Panc1 (cell line): ENCODE measurements around the gene MARK2. TPM values are rescaled to one million over a fixed set of nuclear protein-coding genes. Genes with fewer than 3 reads are reported as not detected.

ENCODE experiments used
- ATAC-seq: fragments of 200-7000 bp; cut with Tn5 transposase; 2 replicates; pipeline ENCODE4 v1.9.1; 2020; ENCODE audit warnings: mild to moderate bottlenecking, moderate library complexity
- BruUV-seq: library from RNA; stranded (reverse); fragments of 400-500 nt; replicated peaks from 2 replicates; lab custom pipeline; 2021; lab: Mats Ljungman, UMichigan
- CTCF ChIA-PET: fragments of 300-600 bp; sonication (Branson Sonifier 250); formaldehyde crosslinking; loops from one replicate; lab custom pipeline; 2022; ENCODE audit warnings: antibody characterized with exemption; lab: Charles Lee
- POLR2A ChIA-PET: fragments of 300-600 bp; sonication (Branson Sonifier 250); formaldehyde crosslinking; loops from one replicate; lab custom pipeline; 2022; ENCODE audit warnings: antibody characterized with exemption; lab: Charles Lee
- DNase-seq: peaks from one replicate; pipeline ENCODE4 v3.0.0-alpha.2; 2010; ENCODE audit warnings: low read depth, low spot score
- H3K27ac ChIP-seq: 2 replicates; pipeline ENCODE4 v1.5.1; 2011; ENCODE audit warnings: mild to moderate bottlenecking, low read length, inconsistent platforms
- H3K27me3 ChIP-seq: fragments of 200-500 bp; sonication (Bioruptor generic); 2 replicates; pipeline ENCODE4 v1.6.0; 2014; ENCODE audit warnings: low read length, inconsistent platforms; ENCODE audit not compliant: control insufficient read depth, insufficient read depth
- H3K36me3 ChIP-seq: fragments of 200-500 bp; sonication (Bioruptor generic); 2 replicates; pipeline ENCODE4 v1.5.1; 2014; ENCODE audit warnings: inconsistent platforms, mild to moderate bottlenecking, low read length, moderate library complexity; ENCODE audit not compliant: control insufficient read depth, insufficient read depth
- H3K4me1 ChIP-seq: 2 replicates; pipeline ENCODE4 v1.5.1; 2011; ENCODE audit warnings: inconsistent platforms, mild to moderate bottlenecking, low read length, moderate library complexity; ENCODE audit not compliant: control insufficient read depth, insufficient read depth
- H3K4me3 ChIP-seq, 2 experiments: 2 replicates each; pipeline ENCODE4 v1.5.1; 2011 to 2012; ENCODE audit warnings: low read depth in 2 of 2, low read length in 2 of 2, mild to moderate bottlenecking in 2 of 2, inconsistent platforms in 1 of 2, moderate library complexity in 1 of 2
- H3K9me3 ChIP-seq: fragments of 200-500 bp; sonication (Bioruptor generic); 2 replicates; pipeline ENCODE4 v1.5.1; 2014; ENCODE audit warnings: low read depth, mild to moderate bottlenecking, inconsistent platforms, low read length, moderate library complexity; ENCODE audit not compliant: control insufficient read depth, insufficient read depth
- POLR2AphosphoS5 ChIP-seq: IDR thresholded peaks from 2 replicates; pipeline ENCODE4 v1.6.1; 2012; ENCODE audit warnings: mild to moderate bottlenecking, low read depth, low read length, moderate library complexity
- SIN3A ChIP-seq: IDR thresholded peaks from 2 replicates; pipeline ENCODE4 v1.6.1; 2012; ENCODE audit warnings: low read depth, mild to moderate bottlenecking, low read length, moderate library complexity, borderline replicate concordance; ENCODE audit not compliant: insufficient read depth
- TCF7L2 ChIP-seq: IDR thresholded peaks from 2 replicates; pipeline ENCODE4 v1.6.1; 2011; ENCODE audit warnings: mild to moderate bottlenecking, low read depth, low read length, inconsistent platforms
- in situ Hi-C: cut with HindIII; loops from 2 replicates; pipeline ENCODE4 v1.10.0; 2016; ENCODE audit warnings: low sequenced_read_pairs, low pct_unique_long_range_greater_than_20kb
- intact Hi-C: fragments of 100-400 bp; cut with micrococcal nuclease; formaldehyde crosslinking; loops from one replicate; pipeline ENCODE4 v1.10.0; 2022; ENCODE audit not compliant: unreplicated experiment
- total RNA-seq: library from RNA; stranded (reverse); gene quantifications from one replicate; pipeline ENCODE4 v1.2.1, GENCODE V29; 2021; ENCODE audit not compliant: unreplicated experiment
- TF ChIP-seq, protein P1 (sequence below): fragments of 450-650 bp; IDR thresholded peaks from 2 replicates; pipeline ENCODE4 v1.5.1; 2017; ENCODE audit warnings: mild to moderate bottlenecking
- TF ChIP-seq, protein P2 (sequence below), 2 experiments: IDR thresholded peaks; 2 replicates each; pipeline ENCODE4 v1.6.1; 2011 to 2012; ENCODE audit warnings: low read depth in 2 of 2, control low read depth in 1 of 2, low read length in 1 of 2, mild to moderate bottlenecking in 1 of 2, moderate library complexity in 1 of 2; ENCODE audit not compliant: insufficient read depth in 1 of 2

Gene MARK2
- total RNA-seq, 1 experiment from 2014 or later = 41.1 TPM

DNA sequence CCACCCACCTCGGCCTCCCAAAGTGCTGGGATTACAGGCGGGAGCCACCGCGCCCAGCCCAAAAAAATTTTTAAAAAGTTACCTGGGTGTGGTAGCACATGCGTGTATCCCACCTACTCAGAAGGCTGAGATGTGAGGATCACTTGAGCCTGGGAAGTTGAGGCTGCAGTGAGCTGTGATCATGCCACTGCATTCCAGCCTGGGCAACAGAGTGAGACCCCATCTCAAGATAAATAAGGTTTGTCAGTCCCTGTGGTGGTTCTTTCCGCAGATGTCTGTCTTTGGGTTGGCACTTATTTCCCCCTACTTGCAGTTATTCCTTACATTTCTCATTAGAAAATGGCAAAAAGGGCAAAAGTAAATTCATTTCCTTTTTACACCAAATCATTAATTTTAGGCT lies 8.0 kb downstream of the MARK2 start:
- no peaks in the 10 kb centered on the region for H3K36me3 ChIP-seq
- ChIA-PET CTCF (interaction anchor here (1.2 kb wide), 1 partner anchor 99 kb away, joined by 3 read pairs; no protein-coding TSS in a partner anchor), POLR2A (interaction anchor here (1.5 kb wide), 1 partner anchor 8 kb away, joined by 4 read pairs; no protein-coding TSS in a partner anchor)
- no peak overlapping the region for H3K4me3 ChIP-seq
- TF ChIP-seq POLR2AphosphoS5 (no peak), SIN3A (no peak), TCF7L2 (no peak)
- TF ChIP-seq, protein P1, sequence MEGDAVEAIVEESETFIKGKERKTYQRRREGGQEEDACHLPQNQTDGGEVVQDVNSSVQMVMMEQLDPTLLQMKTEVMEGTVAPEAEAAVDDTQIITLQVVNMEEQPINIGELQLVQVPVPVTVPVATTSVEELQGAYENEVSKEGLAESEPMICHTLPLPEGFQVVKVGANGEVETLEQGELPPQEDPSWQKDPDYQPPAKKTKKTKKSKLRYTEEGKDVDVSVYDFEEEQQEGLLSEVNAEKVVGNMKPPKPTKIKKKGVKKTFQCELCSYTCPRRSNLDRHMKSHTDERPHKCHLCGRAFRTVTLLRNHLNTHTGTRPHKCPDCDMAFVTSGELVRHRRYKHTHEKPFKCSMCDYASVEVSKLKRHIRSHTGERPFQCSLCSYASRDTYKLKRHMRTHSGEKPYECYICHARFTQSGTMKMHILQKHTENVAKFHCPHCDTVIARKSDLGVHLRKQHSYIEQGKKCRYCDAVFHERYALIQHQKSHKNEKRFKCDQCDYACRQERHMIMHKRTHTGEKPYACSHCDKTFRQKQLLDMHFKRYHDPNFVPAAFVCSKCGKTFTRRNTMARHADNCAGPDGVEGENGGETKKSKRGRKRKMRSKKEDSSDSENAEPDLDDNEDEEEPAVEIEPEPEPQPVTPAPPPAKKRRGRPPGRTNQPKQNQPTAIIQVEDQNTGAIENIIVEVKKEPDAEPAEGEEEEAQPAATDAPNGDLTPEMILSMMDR = no peak
- TF ChIP-seq, protein P2, sequence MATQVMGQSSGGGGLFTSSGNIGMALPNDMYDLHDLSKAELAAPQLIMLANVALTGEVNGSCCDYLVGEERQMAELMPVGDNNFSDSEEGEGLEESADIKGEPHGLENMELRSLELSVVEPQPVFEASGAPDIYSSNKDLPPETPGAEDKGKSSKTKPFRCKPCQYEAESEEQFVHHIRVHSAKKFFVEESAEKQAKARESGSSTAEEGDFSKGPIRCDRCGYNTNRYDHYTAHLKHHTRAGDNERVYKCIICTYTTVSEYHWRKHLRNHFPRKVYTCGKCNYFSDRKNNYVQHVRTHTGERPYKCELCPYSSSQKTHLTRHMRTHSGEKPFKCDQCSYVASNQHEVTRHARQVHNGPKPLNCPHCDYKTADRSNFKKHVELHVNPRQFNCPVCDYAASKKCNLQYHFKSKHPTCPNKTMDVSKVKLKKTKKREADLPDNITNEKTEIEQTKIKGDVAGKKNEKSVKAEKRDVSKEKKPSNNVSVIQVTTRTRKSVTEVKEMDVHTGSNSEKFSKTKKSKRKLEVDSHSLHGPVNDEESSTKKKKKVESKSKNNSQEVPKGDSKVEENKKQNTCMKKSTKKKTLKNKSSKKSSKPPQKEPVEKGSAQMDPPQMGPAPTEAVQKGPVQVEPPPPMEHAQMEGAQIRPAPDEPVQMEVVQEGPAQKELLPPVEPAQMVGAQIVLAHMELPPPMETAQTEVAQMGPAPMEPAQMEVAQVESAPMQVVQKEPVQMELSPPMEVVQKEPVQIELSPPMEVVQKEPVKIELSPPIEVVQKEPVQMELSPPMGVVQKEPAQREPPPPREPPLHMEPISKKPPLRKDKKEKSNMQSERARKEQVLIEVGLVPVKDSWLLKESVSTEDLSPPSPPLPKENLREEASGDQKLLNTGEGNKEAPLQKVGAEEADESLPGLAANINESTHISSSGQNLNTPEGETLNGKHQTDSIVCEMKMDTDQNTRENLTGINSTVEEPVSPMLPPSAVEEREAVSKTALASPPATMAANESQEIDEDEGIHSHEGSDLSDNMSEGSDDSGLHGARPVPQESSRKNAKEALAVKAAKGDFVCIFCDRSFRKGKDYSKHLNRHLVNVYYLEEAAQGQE (IDR thresholded peaks at IDR 0.05; ENCODE audit: insufficient read depth in 1 of 2, low read depth in 2 of 2, low read length in 1 of 2) = no peak
- in situ Hi-C loops (no loop called here), intact Hi-C loops (no loop called here)
- no TSS peak for BruUV-seq
- no peaks in the 10 kb centered on the region for H3K9me3 ChIP-seq
- DNase-seq (no peak), ATAC-seq (no peak)
- no peak overlapping the region for H3K27ac ChIP-seq
- H3K27me3 ChIP-seq = no peaks in the 10 kb centered on the region
- H3K4me1 ChIP-seq = 0 out of 2 replicates have a peak, but pooled peaks cover 3% of the 10 kb centered on the region

DNA sequence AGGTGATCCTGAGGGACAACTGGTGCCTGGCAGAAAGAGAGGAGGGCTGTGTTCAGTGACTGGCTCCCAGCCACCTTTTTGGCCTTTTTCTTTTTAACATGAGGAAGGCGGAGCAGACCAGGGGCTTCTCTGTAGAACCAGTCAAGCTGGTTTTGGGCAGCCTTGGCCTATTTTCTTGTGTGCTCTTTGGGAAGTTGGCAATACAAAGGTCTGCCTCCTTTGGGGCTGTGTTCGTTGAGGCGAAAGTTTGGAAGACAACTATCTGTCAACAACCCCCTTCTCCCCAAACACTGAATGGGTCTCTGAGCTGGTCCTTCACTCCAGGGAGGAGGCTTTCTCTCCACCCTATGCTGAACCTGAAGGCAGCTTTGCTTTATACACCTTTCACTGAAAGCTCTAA lies 8.5 kb downstream of the MARK2 start:
- no TSS peak for BruUV-seq
- 0 out of 2 replicates have a peak, but pooled peaks cover 2% of the 10 kb centered on the region for H3K4me1 ChIP-seq
- DNase-seq = no peak
- POLR2A ChIA-PET = interaction anchor here (1.5 kb wide), 1 partner anchor 9 kb away, joined by 4 read pairs; no protein-coding TSS in a partner anchor
- no peaks in the 10 kb centered on the region for H3K27me3 ChIP-seq
- ATAC-seq = no peak
- H3K4me3 ChIP-seq = no peak overlapping the region
- no peak overlapping the region for H3K27ac ChIP-seq
- CTCF ChIA-PET = interaction anchor here (0.5 to 1.2 kb wide), 2 partner anchors 15 to 99 kb away, joined by 3 read pairs; no protein-coding TSS in a partner anchor
- no peaks in the 10 kb centered on the region for H3K9me3 ChIP-seq
- in situ Hi-C loops (no loop called here), intact Hi-C loops (no loop called here)
- H3K36me3 ChIP-seq = no peaks in the 10 kb centered on the region
- TF ChIP-seq, protein P1 = no peak
- TF ChIP-seq SIN3A (no peak), TCF7L2 (no peak), POLR2AphosphoS5 (no peak)
- TF ChIP-seq, protein P2 (IDR thresholded peaks at IDR 0.05; ENCODE audit: insufficient read depth in 1 of 2, low read depth in 2 of 2, low read length in 1 of 2) = no peak
